Activated naive CD8-positive, alpha-beta T cell treated with anti-CD3 and anti-CD28 coated beads for 36 hours (primary cell): ENCODE measurements around the gene COPS2. TPM values are rescaled to one million over a fixed set of nuclear protein-coding genes. Genes with fewer than 3 reads are reported as not detected.
"Not testable (repeated sequence)": the region's sequence is repeated elsewhere in the genome, so short reads cannot be mapped to it uniquely, and the experiment has no call there.

Experiments
- DNase-seq: peaks from one replicate; pipeline ENCODE4 v3.0.0; 2021
- H3K27ac Mint-ChIP-seq: one replicate; pipeline ENCODE4 v1.8.0; 2022; ENCODE audit warnings: mild to moderate bottlenecking, moderate library complexity, mixed read lengths
- H3K27me3 Mint-ChIP-seq: one replicate; pipeline ENCODE4 v1.8.0; 2022; ENCODE audit warnings: mild to moderate bottlenecking, mixed read lengths
- H3K36me3 Mint-ChIP-seq: one replicate; pipeline ENCODE4 v1.8.0; 2021; ENCODE audit warnings: mild to moderate bottlenecking, mixed read lengths
- H3K4me1 Mint-ChIP-seq: one replicate; pipeline ENCODE4 v1.8.0; 2021; ENCODE audit warnings: mixed read lengths
- H3K4me3 Mint-ChIP-seq: one replicate; pipeline ENCODE4 v1.8.0; 2022; ENCODE audit warnings: mild to moderate bottlenecking, moderate library complexity, mixed read lengths
- H3K9me3 Mint-ChIP-seq: one replicate; pipeline ENCODE4 v1.8.0; 2022; ENCODE audit warnings: mixed read lengths
- total RNA-seq, 2 experiments: library from RNA; stranded (reverse); gene quantifications; one replicate each; pipeline ENCODE4 v1.2.3, GENCODE V29; 2021

COPS2 gene
- 100 to 1,000 TPM; 109 to 113 TPM for total RNA-seq

DNA sequence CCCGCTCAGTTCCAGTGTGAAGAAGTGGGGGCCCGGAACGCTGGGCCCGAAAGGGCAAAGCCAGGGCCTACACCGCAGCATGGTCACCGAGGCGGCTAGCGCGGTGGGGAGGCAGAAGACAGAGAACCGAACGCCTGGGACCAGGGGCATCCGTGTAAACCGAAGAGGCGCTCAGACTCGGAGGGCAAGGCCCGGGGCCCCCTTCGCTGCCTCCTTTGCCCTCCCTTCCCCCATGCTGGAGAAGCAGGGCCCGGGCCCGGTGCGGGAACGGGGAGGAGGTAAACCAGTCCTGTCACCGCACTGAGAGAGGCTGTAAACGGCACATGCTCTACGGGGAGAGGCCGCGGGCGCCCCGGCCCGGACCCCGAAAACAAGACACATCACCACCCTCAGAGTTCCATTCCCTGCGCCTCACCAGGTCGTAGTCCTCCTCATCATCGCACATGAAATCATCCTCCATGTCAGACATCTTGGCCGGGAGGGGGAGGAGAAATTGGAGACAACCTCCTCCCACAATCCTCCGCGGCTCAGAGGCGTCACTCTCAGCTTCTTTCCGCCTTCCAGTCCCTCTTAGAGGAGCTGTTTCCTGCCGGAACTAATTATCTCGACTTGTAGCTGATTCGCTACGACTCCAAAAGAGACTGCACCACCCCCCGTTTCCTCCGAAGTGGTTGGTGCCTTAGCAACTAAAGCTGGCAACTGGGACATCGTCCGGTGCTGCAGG lies at the start of gene COPS2:
Gene COPS2, minus strand, starts transcription at position 490 of the 724 bp plus-strand sequence. Its CDS starts 21 bp downstream, at position 469.
- H3K9me3 Mint-ChIP-seq = no peaks in the 10 kb centered on the region
- H3K36me3 Mint-ChIP-seq = peaks cover 20% of the 10 kb centered on the region
- peak; percentile 89 for DNase-seq
- H3K27ac Mint-ChIP-seq = peak within 1 kb of the TSS; percentile 99
- no peaks in the 10 kb centered on the region for H3K27me3 Mint-ChIP-seq
- H3K4me3 Mint-ChIP-seq = peak within 1 kb of the TSS; percentile 99
- H3K4me1 Mint-ChIP-seq = peaks cover 49% of the 10 kb centered on the region

DNA sequence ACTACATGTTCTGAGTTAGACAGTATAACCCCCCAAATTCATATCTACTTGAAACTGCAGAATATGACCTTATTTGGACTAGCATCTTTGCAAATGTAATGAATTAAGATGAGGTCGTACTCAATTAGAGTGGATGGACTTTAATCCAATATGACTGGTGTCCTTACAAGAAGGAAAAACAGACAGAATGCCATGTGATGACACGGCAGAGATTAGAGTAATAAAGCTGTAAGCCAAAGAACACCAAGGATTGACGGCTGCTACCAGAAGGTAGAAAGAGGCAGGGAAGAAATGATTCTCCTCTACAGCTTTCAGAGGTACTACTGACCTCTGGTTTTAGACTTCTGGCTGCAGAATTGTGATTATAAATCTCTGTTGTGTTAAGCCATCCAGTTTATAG lies 44.9 kb upstream of the COPS2 start:
- Mint-ChIP-seq H3K4me1 (peaks cover 10% of the 10 kb centered on the region), H3K4me3 (no peak overlapping the region), H3K27me3 (no peaks in the 10 kb centered on the region), H3K36me3 (peaks cover 40% of the 10 kb centered on the region), H3K9me3 (peaks cover 8% of the 10 kb centered on the region), H3K27ac (no peak overlapping the region)
- no peak for DNase-seq

DNA sequence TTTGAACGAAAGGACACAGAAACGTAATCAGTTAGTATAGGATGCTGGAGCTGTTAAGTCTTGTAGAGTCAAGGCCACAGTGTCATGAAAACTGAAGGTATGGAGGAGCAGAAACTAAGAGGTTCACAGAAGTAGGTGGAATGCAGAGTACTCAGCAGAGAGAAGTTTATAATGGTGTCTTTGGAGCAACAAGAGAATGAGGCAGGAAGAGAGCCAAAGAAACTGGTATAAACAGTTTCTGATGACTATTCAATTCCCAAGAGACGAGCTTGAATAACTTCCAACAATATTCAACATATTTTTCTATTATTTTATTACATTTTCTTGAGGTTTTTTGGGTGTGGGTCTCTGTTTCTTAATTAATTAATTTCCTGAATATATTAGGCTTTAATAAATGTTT lies 44.3 kb upstream of the COPS2 start:
- peaks cover 10% of the 10 kb centered on the region for H3K4me1 Mint-ChIP-seq
- peaks cover 33% of the 10 kb centered on the region for H3K36me3 Mint-ChIP-seq
- peaks cover under 1% of the 10 kb centered on the region for H3K9me3 Mint-ChIP-seq
- no peak for DNase-seq
- H3K4me3 Mint-ChIP-seq = no peak overlapping the region
- no peaks in the 10 kb centered on the region for H3K27me3 Mint-ChIP-seq
- no peak overlapping the region for H3K27ac Mint-ChIP-seq

DNA sequence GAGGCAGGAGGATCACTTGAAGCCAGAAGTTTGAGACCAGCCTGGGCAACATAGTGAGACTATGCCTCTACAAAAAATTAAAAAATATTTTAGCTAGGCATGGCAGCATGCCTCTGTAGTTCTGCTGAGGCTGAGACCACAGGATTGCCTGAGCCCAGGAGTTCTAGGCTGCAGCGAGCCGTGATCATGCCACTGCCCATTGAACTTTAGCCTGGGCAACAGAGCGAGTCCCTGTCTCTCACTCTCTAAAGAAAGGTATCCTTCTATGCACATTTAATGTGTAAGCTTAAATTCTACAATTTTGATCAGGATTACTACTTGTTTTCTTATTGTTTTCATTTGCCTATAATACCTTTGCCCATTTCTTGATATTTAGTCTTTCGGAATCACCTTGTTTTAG lies 41.5 kb upstream of the COPS2 start:
- DNase-seq = no peak
- Mint-ChIP-seq H3K9me3 (no peaks in the 10 kb centered on the region), H3K4me1 (peaks cover 12% of the 10 kb centered on the region), H3K27ac (no peak overlapping the region), H3K36me3 (peaks cover 10% of the 10 kb centered on the region), H3K4me3 (no peak overlapping the region), H3K27me3 (no peaks in the 10 kb centered on the region)

DNA sequence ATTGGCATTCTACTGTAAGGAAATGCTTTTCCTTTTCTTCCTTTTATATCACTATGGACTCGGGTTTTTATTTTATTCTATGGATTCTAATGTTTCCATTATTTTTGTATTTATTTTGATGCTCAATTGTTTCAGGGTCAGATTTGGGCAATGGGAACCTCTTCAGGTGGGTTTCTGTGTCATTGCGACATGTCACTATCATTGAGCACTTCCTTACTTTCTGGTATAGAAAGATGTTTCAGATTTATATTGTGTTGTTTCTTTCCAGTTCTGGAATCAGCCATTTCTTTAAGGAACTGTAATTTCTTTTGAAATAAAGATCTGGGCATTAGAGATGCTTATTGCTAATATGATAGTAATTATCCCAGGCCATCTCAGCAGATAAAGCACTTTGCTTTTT lies 36.5 kb upstream of the COPS2 start:
- Mint-ChIP-seq H3K27me3 (no peaks in the 10 kb centered on the region), H3K36me3 (peaks cover 5% of the 10 kb centered on the region), H3K27ac (no peak overlapping the region), H3K9me3 (no peaks in the 10 kb centered on the region), H3K4me3 (no peak overlapping the region), H3K4me1 (peaks cover 19% of the 10 kb centered on the region)
- no peak for DNase-seq

DNA sequence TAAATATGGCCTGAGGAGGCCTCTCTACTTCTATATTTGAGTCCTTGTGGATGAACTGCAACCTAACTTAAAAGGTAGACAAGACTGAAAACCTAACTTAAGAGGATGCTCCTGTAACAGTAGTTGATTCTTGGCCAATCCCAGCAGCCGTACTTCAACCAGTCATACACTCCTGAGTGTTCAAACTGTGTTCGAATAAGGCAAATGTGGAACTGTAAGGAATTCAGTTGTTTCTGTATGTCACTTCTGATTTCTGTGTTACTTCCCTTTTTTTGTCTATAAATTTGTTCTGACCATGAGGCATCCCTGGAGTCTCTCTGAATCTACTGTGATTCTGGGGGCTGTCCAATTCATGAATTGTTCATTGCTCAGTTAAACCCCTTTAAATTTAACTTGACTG lies 35.2 kb upstream of the COPS2 start:
- H3K27ac Mint-ChIP-seq = no peak overlapping the region
- DNase-seq = no peak
- H3K4me1 Mint-ChIP-seq = peaks cover 20% of the 10 kb centered on the region
- peaks cover 6% of the 10 kb centered on the region for H3K9me3 Mint-ChIP-seq
- H3K4me3 Mint-ChIP-seq = no peak overlapping the region
- no peaks in the 10 kb centered on the region for H3K27me3 Mint-ChIP-seq
- H3K36me3 Mint-ChIP-seq = peaks cover 14% of the 10 kb centered on the region

DNA sequence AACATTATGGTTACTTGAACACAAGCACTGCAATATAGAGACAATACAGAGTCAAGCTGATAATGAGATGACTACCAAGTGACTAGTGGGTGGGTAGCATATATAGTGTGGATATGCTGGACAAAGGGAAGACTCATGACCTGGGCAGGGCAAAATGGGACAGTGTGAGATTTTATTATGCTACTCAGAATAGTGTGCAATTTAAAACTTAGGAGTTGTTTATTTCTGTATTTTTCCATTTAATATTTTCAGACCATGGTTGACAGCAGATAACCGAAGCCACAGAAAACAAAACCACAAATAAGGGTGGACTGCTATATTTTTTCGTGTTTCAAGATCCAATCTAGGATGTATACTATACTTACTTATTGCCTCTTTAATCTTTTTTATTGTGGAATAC lies 34.2 kb upstream of the COPS2 start:
- Mint-ChIP-seq H3K9me3 (peaks cover 8% of the 10 kb centered on the region), H3K4me1 (peaks cover 23% of the 10 kb centered on the region), H3K36me3 (peaks cover 21% of the 10 kb centered on the region), H3K4me3 (no peak overlapping the region), H3K27ac (no peak overlapping the region), H3K27me3 (no peaks in the 10 kb centered on the region)
- no peak for DNase-seq

DNA sequence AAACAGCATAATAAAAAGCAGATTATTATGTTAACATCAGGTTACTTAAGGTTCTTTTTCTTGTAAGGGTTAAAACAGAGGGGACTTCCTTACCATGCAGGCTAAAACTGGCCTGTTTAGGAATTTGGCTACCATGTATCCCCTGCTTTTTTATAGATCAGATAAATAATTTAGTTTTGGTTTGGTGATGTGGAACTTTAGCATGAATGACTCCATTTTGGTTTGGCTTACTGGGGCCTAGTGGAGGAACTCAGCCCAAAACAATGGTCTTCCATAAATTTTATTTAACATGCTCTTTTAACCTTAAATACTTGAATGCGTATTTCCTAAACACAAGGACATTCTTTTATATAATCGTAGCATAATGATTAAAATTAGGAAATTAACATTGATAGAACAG lies 33.5 kb upstream of the COPS2 start:
- no peaks in the 10 kb centered on the region for H3K27me3 Mint-ChIP-seq
- no peak overlapping the region for H3K4me3 Mint-ChIP-seq
- H3K9me3 Mint-ChIP-seq = peaks cover 8% of the 10 kb centered on the region
- H3K36me3 Mint-ChIP-seq = peaks cover 28% of the 10 kb centered on the region
- H3K27ac Mint-ChIP-seq = no peak overlapping the region
- H3K4me1 Mint-ChIP-seq = peaks cover 23% of the 10 kb centered on the region
- no peak for DNase-seq

DNA sequence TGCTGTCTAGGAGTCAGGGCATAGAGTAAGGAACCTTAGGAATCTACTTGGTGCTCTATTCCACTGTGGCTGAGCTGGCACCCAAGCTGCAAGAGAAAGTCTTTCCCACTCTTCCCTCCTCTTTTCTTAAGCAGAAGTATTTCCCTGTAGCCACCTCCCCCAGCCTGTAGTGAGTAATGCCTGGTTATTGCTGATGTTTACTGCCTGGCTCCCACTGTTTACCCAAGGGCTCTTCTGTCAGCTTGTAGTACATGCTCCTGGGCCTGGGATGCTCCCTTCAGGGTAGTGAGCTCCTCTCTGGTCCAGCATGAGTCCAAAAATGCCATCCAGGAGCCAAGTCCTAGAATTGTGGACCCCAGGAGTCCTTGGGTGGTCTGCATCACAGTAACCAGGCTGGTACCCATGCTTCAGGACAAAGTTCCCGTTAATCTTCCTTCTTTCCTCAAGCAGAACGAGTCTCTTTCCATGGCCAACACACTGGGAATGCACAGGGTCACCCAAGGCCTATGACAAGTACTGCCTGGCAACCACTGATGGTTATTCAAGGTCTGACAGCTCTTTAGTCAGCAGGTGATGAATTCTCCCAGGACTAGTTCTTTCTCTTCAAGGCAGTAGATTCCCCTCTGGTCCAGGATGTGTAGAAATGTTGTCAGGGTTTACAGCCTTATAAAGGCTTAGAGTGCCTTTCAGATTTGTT lies 32.3 kb upstream of the COPS2 start:
- H3K4me1 Mint-ChIP-seq = peaks cover 23% of the 10 kb centered on the region
- peaks cover 32% of the 10 kb centered on the region for H3K36me3 Mint-ChIP-seq
- DNase-seq = no peak
- H3K27ac Mint-ChIP-seq = no peak overlapping the region
- H3K27me3 Mint-ChIP-seq = no peaks in the 10 kb centered on the region
- no peak overlapping the region for H3K4me3 Mint-ChIP-seq
- H3K9me3 Mint-ChIP-seq = peaks cover 8% of the 10 kb centered on the region

DNA sequence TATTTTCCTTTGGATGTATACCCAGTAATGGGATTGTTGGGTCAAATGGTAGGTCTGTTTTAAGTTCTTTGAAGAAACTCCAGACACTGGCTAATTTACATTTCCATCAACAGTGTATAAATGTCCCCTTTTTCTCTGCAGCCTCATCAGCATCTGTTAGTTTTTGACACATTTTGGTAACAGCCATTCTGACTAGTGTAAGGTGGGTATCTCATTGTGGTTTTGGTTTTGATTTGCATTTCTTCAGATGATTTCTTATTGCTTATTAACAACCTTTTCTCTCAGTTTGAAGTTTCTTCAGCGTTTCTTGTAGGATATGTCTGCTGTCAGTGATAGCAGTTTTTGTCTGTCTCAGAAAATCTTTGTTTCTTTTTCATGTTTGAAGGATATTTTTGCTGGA lies 30.1 kb upstream of the COPS2 start:
- H3K27ac Mint-ChIP-seq = no peak overlapping the region
- no peak for DNase-seq
- peaks cover 8% of the 10 kb centered on the region for H3K9me3 Mint-ChIP-seq

DNA sequence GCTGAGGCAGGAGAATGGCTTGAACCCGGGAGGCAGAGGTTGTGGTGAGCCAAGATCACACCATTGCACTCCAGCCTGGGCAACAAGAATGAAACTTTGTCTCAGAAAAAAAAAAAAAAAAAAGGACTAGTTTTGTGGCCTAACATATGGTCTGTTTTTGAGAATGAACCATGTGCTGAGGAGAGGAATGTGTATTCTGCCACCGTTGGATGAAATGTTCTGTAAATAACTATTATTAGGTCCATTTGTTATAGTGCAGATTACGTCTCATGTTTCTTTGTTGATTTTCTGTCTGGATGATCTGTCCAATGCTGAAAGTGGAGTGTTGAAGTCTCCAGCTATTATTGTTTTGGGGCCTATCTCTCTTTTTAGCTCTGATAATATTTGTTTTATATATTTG lies 28.3 kb upstream of the COPS2 start:
- peaks cover 18% of the 10 kb centered on the region for H3K4me1 Mint-ChIP-seq
- peaks cover 38% of the 10 kb centered on the region for H3K36me3 Mint-ChIP-seq
- not testable (repeated sequence) for H3K4me3 Mint-ChIP-seq, H3K9me3 Mint-ChIP-seq, H3K27ac Mint-ChIP-seq, DNase-seq, H3K27me3 Mint-ChIP-seq

More for the DNA sequence above, 30.1 kb upstream of the COPS2 start:
- Mint-ChIP-seq H3K27me3 (no peaks in the 10 kb centered on the region), H3K4me3 (no peak overlapping the region), H3K36me3 (peaks cover 38% of the 10 kb centered on the region), H3K4me1 (peaks cover 16% of the 10 kb centered on the region)

DNA sequence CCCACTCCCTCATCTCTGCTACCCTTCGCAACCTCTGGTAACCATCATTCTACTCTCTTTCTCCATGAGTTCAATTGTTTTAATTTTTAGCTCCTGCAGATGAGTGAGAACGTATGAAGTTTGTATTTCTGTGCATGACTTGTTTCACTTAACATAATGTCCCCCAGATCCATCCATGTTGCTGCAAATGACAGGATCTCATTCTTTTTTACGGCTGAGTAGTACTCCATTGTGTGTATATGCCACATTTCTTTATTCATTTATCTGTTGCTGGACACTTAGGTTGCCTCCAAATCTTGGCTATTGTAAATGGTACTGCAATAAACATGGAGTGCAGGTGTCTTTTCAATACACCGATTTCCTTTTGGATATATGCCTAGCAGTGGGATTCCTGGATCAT lies 26.7 kb upstream of the COPS2 start:
- H3K36me3 Mint-ChIP-seq = peaks cover 43% of the 10 kb centered on the region
- peaks cover 18% of the 10 kb centered on the region for H3K4me1 Mint-ChIP-seq
- peaks cover 8% of the 10 kb centered on the region for H3K9me3 Mint-ChIP-seq
- H3K4me3 Mint-ChIP-seq = no peak overlapping the region
- no peak overlapping the region for H3K27ac Mint-ChIP-seq
- H3K27me3 Mint-ChIP-seq = no peaks in the 10 kb centered on the region
- DNase-seq = no peak

DNA sequence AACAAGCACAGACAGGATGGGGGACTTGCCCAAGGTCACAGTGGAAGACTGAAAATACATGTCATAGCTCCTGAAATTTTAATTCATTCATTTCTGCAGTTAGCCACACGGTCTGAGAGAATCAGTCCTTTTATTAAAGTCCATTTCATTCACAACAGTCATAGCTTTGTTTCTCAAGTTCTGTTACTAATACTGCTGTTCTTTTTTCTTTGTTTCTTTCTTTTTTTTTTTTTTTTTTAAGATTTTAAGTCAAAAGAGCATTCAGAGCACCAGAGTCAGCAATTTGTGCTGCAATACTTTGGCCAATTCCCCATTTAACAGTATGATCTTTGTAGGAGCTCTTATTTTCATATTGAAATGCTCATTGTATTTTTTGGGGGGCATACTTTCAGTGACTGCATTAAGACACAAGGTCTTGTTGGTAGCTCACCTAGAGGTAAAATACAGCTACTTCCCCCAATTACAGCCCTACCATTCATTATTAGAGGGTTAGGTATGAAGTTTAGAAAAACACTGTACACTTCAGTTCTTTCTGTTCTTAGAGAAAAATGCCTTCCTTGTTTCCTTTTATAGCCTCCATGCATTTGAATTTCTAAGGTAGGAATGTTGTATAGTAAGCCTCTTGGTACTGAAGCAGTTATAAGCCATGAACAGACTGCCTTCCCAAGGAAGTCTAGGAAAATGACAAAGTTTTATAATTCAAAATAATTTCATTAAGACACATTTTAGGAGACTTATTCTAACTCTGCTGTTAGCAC lies 24.2 kb upstream of the COPS2 start:
- Mint-ChIP-seq H3K4me1 (peaks cover 8% of the 10 kb centered on the region), H3K36me3 (peaks cover 28% of the 10 kb centered on the region), H3K4me3 (no peak overlapping the region), H3K9me3 (no peaks in the 10 kb centered on the region), H3K27ac (no peak overlapping the region), H3K27me3 (no peaks in the 10 kb centered on the region)
- DNase-seq = no peak

DNA sequence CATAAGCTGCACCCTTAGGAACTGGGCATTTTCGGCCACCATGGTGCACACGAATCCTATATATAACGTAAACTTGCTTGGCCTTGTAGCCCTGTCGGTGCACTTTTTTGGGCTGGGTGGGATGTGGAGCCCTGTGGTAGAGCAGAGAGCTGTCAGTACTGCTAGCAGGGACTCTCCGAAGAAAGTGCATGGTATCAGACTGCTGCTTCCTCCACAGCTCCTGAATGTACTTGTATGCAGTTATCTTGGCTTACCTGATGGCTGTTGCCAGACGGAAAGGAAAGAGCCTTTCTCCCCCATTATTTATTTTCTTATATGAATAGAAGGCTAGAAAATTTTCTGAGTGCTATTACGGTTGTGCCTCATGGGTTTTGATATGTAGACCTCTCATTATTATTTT lies 23.1 kb upstream of the COPS2 start:
- no peak for DNase-seq
- Mint-ChIP-seq H3K4me3 (no peak overlapping the region), H3K27me3 (no peaks in the 10 kb centered on the region), H3K36me3 (peaks cover 24% of the 10 kb centered on the region), H3K27ac (no peak overlapping the region), H3K9me3 (no peaks in the 10 kb centered on the region), H3K4me1 (peaks cover 8% of the 10 kb centered on the region)

DNA sequence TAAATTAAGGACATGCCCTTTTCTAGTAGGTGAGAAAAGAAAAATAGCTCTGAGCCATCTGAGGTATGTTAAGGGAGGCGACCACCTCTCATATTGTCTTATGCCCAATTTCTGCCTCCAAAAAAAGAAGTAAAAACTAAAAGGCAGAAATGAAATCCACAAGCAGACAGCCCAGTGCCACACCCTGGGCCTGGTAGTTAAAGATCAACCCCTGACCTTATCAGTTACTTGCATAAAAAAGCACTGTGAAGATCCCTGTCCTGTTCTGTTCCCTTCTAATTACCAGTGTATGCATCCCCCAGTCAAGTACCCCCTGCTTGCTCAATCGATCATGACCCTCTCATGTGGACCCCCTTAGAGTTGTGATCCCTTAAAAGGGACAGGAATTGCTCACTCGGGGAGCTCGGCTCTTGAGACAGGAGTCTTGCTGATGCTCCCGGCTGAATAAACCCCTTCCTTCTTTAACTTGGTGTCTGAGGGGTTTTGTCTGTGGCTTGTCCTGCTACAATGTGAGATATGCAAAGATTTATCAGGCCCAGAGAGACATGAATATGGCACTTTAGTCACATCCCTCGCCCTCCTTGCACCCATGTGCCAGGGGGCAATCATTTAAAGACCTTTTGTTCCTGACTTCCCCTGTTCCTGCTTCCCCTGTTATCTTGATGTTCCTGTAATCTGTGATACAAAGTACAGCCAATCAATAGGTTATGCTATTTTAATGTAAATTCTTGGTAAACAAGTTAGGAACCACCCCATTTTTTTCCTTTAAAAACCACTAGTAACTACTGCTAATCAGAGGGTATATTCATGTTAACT lies 20.4 kb upstream of the COPS2 start:
- H3K27me3 Mint-ChIP-seq, H3K9me3 Mint-ChIP-seq, H3K4me3 Mint-ChIP-seq, H3K27ac Mint-ChIP-seq, DNase-seq: not testable (repeated sequence)
- H3K36me3 Mint-ChIP-seq = peaks cover 16% of the 10 kb centered on the region
- H3K4me1 Mint-ChIP-seq = peaks cover 23% of the 10 kb centered on the region
